ENCODE measurements around the gene CCDC157.

Gene CCDC157

GRCh38 chr22:30371321-30371720, 14.5 kb downstream of the CCDC157 start:
- no peak overlapping the region for H3K27ac ChIP-seq
- TF ChIP-seq ZFX (IDR thresholded peaks at IDR 0.05), result no peak
- TF ChIP-seq, protein P1, sequence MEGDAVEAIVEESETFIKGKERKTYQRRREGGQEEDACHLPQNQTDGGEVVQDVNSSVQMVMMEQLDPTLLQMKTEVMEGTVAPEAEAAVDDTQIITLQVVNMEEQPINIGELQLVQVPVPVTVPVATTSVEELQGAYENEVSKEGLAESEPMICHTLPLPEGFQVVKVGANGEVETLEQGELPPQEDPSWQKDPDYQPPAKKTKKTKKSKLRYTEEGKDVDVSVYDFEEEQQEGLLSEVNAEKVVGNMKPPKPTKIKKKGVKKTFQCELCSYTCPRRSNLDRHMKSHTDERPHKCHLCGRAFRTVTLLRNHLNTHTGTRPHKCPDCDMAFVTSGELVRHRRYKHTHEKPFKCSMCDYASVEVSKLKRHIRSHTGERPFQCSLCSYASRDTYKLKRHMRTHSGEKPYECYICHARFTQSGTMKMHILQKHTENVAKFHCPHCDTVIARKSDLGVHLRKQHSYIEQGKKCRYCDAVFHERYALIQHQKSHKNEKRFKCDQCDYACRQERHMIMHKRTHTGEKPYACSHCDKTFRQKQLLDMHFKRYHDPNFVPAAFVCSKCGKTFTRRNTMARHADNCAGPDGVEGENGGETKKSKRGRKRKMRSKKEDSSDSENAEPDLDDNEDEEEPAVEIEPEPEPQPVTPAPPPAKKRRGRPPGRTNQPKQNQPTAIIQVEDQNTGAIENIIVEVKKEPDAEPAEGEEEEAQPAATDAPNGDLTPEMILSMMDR (conservative IDR thresholded peaks at IDR 0.05), result no peak

- H3K27ac ChIP-seq, result no peak overlapping the region
- TF ChIP-seq, protein P1 (conservative IDR thresholded peaks at IDR 0.05), result no peak
- TF ChIP-seq ZFX (IDR thresholded peaks at IDR 0.05), result no peak
Observed at GRCh38 chr22:30371981-30372380, 15.2 kb downstream of the CCDC157 start.

DNA sequence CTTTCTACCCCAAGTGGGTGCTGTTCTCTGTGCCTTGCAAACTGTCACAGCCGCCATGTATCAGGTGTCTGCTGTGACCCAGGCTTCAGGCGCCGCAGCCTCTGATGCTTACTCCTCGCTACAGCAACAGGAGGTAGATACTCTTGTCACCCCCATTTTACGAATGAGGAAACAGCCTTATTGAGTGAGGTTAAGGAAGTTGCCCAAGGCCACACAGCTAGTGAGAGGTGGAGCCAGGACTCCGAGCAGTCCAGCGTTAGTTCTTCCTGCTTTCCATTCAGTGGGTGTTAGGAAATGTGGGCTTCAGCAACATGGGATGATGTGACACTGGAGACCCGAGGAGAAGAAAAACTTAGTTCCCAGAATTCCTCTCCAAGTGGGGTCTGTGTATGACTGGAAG, 16.1 kb downstream of the CCDC157 start:
- TF ChIP-seq, protein P1 (conservative IDR thresholded peaks at IDR 0.05), result no peak
- TF ChIP-seq ZFX (IDR thresholded peaks at IDR 0.05), result no peak
- H3K27ac ChIP-seq, result no peak overlapping the region

DNA sequence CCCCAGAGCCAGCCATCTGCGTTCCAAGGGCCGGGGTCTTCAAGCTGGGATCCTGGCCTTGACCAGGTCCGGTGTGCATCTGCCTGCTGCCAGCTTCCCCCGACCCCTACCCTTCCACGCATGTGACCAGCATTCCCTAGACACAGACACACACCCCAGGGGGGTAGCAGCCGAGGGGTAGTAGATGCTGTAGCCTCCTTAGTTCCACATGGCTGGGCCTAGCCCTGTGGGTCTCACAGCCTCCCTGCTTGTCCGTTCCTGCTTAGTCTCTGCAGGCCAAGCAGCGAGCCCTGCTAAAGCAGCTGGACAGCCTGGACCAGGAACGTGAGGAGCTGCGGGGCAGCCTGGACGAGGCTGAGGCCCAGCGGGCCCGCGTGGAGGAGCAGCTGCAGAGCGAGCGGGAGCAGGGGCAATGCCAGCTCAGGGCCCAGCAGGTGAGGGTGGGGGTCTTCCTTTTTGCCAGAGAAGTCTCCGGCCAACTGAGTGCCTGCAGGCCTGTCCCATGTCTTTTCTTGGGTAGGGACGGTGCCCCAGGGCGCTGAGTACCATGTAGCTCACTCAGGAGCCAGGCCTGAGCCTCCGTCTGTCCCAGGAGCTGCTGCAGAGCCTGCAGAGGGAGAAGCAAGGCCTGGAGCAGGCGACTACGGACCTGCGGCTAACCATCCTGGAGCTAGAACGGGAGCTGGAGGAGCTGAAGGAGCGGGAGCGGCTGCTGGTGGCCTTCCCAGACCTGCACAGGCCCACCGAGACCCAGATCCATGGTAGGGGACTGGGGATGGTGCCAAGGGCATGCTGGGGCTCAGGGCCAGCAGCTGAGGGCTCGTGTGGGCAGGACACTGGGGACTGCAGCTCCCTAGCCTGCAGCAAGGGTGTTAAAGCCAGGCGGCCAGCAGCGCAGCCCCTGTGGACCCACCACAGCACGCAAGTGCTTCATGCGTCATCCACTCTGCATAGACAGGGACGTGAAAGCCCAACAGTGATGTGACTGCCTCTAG, 16.8 kb downstream of the CCDC157 start:
- no peak overlapping the region for H3K27ac ChIP-seq
- TF ChIP-seq ZFX (IDR thresholded peaks at IDR 0.05), result no peak
- TF ChIP-seq, protein P1 (conservative IDR thresholded peaks at IDR 0.05), result no peak

GRCh38 chr22:30375312-30375849, 18.6 kb downstream of the CCDC157 start:
- no peak for TF ChIP-seq ZFX (IDR thresholded peaks at IDR 0.05)
- TF ChIP-seq, protein P1 (conservative IDR thresholded peaks at IDR 0.05), result no peak
- H3K27ac ChIP-seq, result no peak overlapping the region

DNA sequence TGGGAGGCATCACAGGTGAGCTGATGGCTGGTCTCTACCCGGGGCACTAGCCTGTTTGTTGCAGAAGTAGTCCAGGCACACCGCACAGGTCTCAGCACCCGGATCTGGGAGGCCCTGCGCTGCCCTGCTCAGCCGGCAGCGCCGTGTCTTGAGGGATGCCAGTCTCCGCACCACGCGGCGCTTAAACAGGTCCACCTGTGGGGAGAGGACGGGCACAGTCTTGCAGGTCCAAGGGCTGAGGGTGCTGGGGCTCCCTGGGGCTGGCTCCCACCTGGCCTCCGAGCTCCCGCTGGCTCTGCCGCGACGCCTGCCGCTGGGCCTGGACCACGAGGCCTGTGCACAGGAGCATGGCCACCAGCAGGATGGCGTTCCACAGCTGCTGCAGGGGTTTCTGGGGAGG, 23.2 kb downstream of the CCDC157 start:
- H3K27ac ChIP-seq, result no peak overlapping the region
- no peak for TF ChIP-seq ZFX (IDR thresholded peaks at IDR 0.05)
- TF ChIP-seq, protein P1 (conservative IDR thresholded peaks at IDR 0.05), result no peak

DNA sequence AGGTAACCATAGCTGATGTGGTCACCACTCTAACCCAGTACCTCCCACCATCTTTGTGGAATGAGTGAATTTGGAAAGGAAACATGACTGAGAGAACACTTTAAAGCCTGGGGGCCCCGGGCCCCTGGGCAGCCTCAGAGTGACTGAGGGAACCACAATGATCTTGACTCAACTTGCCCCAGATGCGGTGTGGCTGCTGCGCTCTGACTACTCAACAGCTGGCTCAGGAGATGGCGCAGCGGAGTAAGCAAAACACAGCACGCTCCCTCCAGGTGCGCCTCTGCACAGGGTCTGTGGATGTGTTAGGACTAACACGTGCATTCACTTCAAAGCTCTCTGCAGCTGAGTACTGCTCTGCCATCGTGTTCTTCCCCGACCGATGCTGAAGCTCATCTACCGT, 24.5 kb downstream of the CCDC157 start:
- TF ChIP-seq, protein P1 (conservative IDR thresholded peaks at IDR 0.05), result no peak
- H3K27ac ChIP-seq, result no peak overlapping the region

Measured in C4-2B (cell line).